ENCODE results near the gene SYT1.
"Not testable (repeated sequence)": the region's sequence is repeated elsewhere in the genome, so short reads cannot be mapped to it uniquely, and the experiment has no call there.

Gene SYT1

DNA sequence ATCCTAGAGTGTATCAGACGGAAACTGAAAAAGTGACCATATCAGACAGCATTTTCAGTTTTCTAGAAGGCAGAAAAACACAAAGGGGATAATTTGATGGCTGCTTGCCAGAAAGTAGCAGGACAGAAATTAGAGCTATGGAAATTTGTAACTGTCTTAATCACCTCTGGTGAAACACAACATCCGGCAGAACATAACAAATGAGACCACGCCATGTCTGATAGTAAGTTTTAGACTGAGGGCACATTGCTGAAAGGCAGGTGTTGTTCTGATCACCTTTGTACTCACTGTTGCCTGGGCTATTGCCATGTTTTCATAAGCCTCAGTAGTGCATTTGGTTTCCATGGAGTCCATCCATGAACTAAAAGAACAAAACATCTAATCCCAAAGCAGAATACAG lies 535.9 kb downstream of the SYT1 start:
- DNase-seq (ENCODE audit: low read depth in 2 of 2) = no peak

DNA sequence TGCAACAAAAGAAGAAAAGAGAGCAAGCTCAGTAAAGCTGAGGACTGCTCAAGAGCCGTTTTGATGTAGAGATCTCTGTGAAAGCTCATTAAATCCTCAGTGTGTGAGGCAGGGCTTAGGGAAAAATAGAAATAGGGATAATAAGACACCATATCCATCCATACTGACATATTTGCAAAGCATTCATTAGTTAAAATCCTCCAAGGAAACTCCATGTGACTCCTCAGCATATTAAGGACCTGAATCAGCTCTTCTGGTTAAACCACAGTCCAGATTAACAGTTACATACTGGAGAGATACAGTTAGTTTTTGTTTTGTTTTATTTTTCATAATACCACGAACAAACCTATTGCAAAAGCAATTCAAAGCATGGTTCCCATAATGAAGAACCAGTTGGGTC lies 538.0 kb downstream of the SYT1 start:
- DNase-seq (ENCODE audit: low read depth in 2 of 2) = no peak

DNA sequence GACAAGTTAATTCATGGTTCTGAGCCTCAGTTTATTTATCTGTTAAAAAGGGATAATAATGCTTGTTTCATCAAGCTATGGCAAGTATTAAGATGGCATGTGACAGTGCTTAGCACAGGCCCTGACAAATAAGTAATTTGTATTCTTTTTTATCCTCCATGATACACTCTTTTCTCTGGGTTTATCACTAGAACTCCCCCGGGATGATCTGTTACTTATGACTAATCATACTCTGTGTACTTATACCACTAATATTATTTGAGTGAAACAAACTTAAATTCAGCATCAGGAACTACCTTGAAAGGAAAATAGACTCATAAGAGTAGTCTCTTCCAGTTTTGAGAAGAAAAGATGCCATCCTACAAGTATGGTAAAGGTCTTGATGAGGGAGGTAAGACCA lies 542.4 kb downstream of the SYT1 start:
- no peak for DNase-seq (ENCODE audit: low read depth in 2 of 2)

DNA sequence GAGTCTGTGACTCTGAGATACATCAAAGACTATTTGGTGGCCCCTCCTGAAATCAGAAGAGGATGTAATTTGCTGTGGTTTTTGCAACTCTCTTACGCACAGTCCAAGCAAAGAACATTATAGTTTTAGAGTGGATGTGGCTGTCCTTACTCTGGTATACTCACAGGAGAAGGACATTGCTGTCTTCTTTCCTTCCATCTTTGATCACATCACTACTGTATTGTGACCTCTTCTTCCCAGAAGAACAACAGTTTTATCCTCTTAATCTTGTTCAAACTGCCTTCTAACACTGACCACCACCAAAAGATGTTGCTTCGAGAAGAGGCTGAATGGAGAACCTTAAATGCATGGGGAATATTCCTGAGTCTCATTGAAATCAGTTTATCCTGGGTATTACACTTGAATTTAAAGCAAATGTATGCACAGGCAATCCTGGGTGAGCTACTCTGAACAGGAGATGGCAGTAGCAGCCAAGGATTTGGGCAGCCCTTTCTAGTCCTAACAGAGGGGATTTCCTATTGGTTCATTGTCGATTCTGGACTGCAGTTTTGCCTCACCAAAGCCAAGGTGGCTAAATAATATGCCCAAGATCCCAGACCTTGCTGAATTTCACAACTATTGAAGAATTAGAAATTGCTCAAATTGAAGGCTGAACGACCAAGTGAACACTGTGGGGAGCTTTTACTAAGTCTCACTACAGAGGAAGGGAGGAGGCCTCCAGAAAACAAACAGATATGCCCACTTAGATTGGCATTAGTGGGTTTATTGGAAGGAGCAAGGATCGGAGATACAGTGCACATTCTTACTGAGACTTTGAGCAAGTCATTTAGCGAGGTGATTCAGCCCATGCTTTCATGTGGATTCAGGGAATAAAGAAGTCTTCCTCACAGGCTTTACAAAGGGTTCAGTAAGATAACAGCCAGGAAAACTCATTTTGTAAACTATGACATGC lies 543.4 kb downstream of the SYT1 start:
- DNase-seq (ENCODE audit: low read depth in 2 of 2) = no peak

DNA sequence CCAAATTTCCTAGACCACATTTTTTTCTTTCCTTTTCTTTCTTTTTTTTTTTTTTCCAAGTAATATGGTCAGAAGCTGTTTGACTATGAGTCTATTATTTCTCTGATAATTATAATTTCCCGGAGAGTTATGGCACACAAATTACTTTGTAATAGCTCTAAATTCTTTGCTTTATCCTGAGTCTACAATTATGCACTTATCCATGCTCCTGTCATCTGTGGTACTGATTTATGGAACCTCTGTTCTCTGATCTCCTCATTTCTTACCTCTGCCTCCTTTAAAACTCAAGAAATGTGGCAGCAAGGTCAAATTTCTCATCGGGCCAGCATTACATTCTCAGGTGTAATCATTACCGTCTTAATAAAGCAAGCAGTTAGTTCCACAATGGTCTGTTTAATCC lies 544.1 kb downstream of the SYT1 start:
- no peak for DNase-seq (ENCODE audit: low read depth in 2 of 2)

DNA sequence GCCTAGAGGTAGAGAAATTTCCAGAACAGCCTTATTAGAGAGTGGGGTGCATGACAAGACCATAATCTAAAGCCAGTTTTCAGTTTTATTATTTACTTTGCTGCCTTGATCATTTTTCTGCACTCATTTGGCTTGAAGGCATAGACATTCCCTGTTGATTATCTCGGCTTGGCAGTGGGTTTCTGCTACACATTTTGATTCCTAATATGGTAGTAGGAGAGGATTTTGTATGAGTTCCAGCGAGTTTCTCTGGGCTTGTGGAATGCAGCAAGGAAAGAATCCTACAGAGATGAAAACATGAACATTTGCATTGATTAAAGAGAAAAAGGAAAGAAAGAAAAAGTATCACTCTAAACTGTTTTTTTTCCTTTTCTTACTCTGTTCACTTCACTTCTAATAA lies 545.0 kb downstream of the SYT1 start:
- no peak for DNase-seq (ENCODE audit: low read depth in 2 of 2)

DNA sequence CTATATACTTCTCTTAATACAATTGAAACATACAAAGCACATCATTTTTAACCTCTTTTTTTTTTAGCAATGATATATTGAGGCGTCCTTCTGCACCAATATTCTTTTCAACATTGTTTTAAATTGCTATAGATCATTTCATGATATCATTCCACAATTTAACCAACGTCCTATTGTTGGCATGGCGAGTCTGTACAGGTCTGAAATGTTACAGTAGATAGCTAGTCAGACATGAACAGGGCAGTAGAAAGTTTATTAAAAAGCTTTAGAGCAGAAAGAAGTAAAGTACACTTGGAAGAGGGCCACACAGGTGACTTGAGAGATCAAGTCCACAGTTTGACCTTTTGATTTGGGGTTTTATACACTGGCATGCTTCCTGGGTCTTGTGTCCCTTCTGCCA lies 547.2 kb downstream of the SYT1 start:
- DNase-seq (ENCODE audit: low read depth in 2 of 2) = no peak

DNA sequence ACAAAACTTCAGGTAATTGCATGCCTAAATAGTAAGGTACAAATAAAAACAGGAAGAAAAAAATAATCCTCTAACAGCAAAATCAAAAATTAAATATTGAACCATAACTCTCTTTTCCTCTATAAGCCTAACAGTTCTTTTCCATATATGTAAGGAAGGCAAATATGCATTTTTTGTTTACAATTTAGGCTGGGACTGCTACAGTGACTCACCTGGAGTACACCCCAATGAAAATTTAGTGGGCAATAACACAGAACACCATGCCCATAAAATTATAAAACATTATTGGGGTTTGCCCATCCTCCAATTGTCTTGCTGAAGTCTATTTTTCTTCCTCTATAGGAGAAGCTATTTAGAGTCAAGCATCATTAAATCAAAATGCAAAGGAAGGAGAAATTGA lies 549.2 kb downstream of the SYT1 start:
- no peak for DNase-seq (ENCODE audit: low read depth in 2 of 2)

DNA sequence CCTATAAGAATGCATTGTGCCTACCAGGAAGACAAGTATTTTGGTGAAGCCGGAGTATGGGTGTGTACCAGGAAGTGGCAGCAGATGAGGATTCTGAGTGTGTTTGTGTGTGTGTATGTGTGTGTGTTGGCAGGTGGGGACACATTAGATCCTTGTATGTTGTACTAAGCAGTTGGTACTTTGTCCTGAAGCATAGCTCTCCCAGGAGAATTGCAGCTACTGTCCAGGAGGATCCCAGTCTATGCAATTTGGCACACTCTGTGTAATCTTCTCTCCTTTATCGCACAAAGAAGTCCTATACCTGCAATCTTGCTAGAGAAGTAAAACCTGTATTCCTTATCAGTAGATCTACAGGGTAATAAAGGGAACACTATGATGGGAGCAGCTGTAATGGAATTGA lies 549.7 kb downstream of the SYT1 start:
- DNase-seq (ENCODE audit: low read depth in 2 of 2) = no peak

DNA sequence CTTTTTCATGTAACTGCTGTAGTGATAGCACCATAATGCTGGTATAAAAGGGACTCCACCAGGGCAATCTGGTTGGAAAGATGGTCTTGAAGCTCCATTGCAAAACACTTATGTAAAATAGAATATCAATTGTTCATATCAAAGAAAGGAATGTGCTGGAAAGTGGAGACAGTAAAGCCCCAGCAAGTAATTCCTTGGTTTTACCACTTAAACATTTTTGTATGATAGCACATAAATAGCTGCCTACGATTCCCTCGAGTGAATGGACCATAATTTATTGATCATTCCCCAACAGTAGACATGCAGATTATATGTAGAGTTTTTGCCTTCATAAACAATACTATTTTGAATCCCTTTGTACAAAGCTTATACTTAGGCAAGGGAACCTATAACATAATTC lies 550.7 kb downstream of the SYT1 start:
- no peak for DNase-seq (ENCODE audit: low read depth in 2 of 2)

DNA sequence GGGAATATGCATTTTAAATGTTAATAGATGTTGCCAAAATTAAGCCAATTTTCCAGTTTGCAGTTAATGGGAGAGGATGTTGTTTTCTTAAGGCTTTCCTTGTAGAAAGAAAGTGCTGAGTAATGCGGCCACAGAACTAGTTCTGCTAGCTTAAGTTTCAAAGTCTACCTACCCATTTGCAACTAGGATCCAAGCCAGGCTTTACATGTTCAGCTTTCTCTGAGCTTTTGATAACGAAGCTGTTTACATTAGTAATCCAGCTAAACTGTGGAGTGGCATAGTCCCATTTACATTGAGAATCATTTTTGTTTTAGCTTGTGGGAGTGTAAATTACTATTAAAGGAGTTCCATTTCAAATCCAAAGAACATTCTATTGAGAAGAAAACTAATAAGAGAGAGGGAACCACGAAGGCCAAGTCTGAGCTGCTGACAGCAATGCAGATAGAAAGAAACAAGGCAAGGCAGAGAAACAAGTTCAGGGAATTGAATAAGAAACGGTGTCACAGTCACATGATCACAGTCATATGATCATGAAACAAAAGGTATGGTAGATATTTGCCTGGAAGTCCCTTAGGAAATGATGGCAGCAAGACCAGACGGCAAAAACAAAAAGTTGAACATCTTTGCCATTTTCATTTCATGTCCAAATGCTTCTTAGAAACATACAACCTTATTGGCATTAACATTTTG lies 551.3 kb downstream of the SYT1 start:
- no peak for DNase-seq (ENCODE audit: low read depth in 2 of 2)

DNA sequence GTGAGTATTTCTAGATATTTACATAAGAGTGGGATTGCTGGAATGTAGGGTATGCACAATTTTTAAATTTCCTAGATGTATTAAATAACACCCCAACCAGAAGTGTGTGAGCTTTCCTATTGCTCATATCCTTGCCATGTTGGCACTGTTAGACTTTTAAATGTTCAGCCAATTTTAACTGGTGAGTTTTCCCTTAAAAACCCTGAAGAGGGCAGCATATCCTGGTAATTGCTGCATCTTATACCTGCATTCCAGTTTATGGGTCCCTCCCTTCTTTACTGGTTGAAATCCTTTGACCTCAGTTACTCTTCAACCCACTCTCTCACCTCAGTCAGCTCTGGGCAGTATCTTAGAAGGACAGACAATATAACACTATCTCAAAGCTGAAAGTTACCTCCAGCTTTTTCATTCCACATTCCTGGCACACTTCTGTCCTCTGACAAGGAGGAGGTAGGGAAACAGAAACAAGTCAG lies 555.6 kb downstream of the SYT1 start:
- no peak for DNase-seq (ENCODE audit: low read depth in 2 of 2)

DNA sequence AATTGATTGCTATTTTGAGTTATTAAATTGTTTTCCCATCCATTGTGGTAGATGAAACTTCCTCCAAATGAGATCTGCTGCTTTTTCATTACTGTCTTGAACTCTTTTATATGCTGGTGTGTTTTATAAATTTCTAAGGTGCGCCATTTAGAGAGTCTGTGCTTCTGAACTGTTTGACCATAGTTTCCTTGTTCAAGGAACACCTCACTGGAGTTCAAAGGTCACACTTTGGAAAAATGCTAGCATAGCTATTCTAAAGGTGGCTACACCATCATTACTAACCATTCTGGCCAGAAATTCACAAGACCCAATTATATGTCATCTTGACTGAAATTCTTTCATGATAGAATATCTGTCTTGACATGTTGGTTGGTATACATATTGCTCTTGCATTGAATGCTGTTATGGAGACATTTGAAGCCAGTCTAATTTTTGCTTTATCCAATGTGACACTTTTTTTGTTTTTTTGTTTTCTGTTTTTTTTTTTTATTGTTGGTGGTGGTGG lies 556.7 kb downstream of the SYT1 start:
- no peak for DNase-seq (ENCODE audit: low read depth in 2 of 2)

DNA sequence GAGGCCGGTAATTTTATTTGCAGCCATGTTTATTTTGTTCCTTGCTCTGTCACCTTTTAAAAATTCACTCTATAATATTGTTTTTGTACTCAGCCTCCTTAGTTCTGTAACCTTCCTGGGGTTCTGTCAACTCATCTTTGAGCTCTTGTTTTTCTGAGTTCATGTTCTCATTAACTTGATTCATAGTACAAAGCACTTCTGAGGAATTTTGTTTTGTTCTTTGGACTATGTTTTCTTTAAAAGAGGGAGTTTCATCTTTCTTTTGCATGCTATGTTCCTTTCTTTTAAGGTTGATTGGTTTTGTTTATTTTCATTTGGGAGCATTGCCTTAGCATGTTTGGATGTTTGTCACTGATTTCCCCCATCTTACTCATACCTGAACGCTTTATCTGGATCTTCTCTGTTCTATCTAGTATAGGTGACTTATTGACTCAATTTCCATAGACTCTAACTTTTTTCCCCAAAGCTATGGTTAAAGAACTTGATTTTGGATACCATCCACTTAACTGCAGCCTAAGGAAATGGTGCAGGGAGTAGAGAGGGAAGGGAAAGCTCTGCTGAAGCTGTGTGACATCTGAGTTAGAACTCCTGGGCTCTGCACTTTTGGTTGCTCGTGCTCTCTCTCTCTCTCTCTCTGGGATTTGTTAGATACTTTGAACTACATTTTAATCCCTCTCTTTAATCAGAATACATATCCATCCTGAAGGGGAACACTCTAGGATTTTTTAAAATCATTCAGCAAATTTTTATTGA lies 557.7 kb downstream of the SYT1 start:
- DNase-seq (ENCODE audit: low read depth in 2 of 2) = no peak

DNA sequence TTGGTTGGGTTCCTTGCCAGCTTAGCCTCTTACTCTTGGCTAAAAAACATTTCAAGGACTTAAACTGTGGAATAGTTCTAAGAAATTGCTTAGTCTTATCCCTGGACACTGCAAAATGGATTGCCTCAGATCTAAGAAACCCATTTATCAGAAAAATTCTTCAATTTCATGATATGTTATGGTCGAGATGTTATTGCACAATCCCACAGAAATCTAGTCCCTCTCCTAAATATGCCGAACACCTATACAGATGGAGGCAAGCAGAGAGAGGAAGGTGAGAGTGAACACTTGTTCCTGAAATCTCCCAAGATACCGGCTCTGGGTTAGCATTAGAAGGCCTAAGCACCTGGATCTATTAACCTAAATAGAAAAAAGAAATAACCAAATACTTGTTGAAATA lies 559.0 kb downstream of the SYT1 start:
- no peak for DNase-seq (ENCODE audit: low read depth in 2 of 2)

DNA sequence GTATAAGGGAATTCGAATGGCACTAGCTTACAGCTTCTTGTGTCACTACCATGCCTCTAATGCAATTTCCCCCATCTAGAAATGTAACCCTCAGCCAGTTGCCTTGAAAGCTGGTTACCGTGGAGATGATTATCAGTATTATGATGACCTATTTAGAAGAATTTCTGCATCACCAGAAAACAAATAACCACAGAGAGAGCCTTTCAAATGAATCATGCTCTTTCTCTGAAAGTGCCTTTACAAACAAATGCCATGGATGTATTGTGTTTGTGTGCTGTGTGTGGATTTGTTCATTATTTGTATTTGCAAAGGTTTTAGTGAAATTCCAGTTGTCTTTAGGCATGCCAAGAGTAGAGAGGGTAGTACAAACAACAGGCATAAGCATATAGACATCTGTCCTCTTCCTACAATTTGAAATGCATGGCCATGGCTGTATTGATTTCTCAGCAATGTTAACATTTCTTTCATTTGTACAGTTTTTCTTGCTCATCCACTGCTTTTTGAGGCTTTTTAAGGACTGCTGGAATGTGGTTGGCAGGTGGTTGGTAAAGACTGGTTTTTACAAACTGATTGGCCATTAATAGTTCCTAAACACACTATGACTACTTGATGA lies 559.6 kb downstream of the SYT1 start:
- DNase-seq (ENCODE audit: low read depth in 2 of 2) = no peak

DNA sequence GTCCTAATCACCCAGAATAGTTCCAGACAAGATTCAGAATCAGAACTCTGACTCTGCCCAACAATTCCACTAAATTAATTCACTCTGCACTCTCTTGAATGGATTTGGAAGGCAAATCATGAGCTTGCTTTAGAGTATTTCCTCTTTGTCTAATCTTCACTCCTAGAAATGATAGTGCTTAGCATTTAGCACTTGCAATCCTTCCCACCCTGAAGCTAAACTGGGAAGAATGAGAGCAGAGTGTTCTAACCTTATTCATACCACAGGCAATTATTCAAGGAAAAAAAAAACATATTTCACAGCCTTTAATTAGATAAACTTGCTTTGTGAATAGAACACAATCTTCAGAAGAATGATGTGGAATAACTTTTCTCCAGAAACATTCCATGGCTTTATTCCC lies 561.5 kb downstream of the SYT1 start:
- DNase-seq (ENCODE audit: low read depth in 2 of 2) = no peak

DNA sequence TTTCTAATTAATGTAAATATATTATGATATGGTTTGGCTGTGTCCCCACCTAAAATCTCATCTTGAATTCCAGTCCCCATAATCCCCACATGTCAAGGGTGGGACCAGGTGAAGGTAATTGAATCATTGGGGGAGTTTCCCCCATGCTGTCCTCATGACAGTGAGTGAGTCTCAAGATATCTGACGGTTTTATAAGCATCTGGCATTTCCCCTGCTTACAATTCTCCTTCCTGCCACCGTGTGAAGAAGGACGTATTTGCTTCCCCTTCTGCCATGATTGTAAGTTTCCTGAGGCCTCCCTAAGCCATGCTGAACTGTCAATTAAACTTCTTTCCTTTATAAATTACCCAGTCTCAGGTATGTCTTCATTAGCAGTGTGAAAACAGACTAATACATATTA lies 562.2 kb downstream of the SYT1 start:
- DNase-seq (ENCODE audit: low read depth in 2 of 2) = not testable (repeated sequence)

DNA sequence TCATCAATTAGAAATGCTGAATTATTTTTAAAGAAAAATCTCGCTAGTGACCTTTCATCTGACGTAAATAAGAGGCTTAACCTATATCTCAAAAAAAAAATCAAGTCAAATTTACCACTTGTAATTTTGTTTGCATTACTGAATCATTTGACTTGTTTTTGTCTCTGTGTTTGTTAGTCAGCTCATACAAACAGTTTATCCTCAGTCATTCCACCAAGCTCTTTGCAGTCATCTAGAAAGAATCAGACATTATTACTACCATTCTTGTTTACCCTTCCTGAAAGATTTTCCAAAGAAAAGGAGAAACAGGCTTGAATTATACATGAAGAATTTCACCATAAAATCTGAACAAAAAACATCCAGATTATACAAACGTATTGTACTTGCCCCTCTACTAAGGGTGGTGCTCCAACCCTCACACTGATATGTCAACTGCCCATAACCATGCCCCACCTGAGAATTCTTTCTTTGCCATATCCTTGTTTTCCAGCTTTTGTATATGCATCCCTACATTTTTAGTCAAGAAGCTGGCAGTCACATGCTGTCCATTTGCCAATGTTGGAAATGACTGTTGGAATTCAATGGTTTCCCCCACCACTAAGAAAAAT lies 569.0 kb downstream of the SYT1 start:
- no peak for DNase-seq (ENCODE audit: low read depth in 2 of 2)

DNA sequence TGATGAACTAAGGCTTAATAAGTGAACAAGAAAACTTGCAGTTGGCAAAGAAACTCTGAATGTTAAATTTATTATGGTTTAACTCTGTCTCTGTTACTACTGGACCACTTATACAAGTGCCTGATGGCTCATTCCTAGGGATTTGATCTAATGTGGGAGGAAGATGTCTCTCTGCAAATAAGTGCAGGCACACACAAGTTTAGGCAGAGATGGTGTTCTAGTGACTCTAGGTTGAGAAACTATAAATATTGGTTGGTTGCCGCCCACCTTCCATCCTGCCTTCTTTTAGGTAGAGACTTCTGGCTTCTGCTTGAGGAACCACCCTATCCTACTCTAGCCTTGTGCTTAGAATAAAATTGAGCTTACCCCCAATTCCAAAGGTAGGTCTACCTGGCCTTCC lies 570.0 kb downstream of the SYT1 start:
- DNase-seq (ENCODE audit: low read depth in 2 of 2) = no peak

DNA sequence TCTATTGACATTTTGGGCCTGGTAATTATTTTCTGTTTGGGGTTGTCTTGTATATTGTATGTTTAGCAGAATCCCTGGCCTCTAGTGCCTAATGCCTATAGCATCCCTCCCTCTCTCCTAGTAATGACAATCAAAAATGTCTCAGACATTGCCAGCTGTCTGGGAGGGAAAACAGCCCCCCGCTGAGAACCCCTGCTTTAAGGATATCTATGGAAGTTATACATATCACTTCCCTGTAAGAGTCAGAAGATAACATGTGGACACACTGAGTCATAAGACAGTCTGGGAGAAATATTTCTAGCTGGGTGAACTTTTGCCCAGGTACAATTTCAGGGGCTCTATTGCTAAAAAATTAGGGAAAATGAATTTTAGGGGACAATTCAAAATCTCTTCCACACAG lies 571.2 kb downstream of the SYT1 start:
- no peak for DNase-seq (ENCODE audit: low read depth in 2 of 2)
